AG04450 (cell line): Measurements from ENCODE around the gene MUCL3. TPM values are rescaled to one million over a fixed set of nuclear protein-coding genes. Genes with fewer than 3 reads are reported as not detected.
"Not testable (repeated sequence)": the region's sequence is repeated elsewhere in the genome, so short reads cannot be mapped to it uniquely, and the experiment has no call there.

Source experiments
- CTCF ChIA-PET: fragments of 300-600, 350-600 bp; formaldehyde crosslinking; extraction: SDS; loops from one replicate; lab custom pipeline; 2022; ENCODE audit warnings: antibody characterized with exemption, inconsistent platforms; lab: Charles Lee
- POLR2A ChIA-PET: fragments of 350-600 bp; formaldehyde crosslinking; extraction: SDS; loops from one replicate; lab custom pipeline; 2021; ENCODE audit warnings: antibody characterized with exemption, inconsistent platforms; lab: Yijun Ruan, JAX
- DNase-seq: peaks from one replicate; pipeline ENCODE4 v3.0.0-alpha.2; 2011; ENCODE audit warnings: low read depth, low spot score
- H3K27ac ChIP-seq: one replicate; pipeline ENCODE4 v1.5.1; 2012; ENCODE audit warnings: low read depth, low read length, control low read depth
- H3K27me3 ChIP-seq: one replicate; pipeline ENCODE4 v1.6.0; 2012; ENCODE audit warnings: low read length; ENCODE audit not compliant: control insufficient read depth, insufficient read depth
- H3K4me3 ChIP-seq: 2 replicates; pipeline ENCODE4 v1.5.1; 2011; ENCODE audit warnings: mild to moderate bottlenecking, low read depth, low read length, control low read depth
- H3K9me3 ChIP-seq: 2 replicates; pipeline ENCODE4 v1.5.1; 2012; ENCODE audit warnings: low read length; ENCODE audit not compliant: control insufficient read depth, insufficient read depth
- polyA plus RNA-seq: library from polyadenylated mRNA; depleted of rRNA; stranded (reverse); fragments of >200 nt; gene quantifications from 2 replicates; pipeline ENCODE4 v1.2.3, GENCODE V29; 2011
- TF ChIP-seq, protein P1 (sequence below): IDR thresholded peaks from 2 replicates; pipeline ENCODE4 v1.5.1; 2011; ENCODE audit warnings: low read depth, low read length, control low read depth, inconsistent platforms

Gene MUCL3
- polyA plus RNA-seq, 1 experiment = not detected

DNA sequence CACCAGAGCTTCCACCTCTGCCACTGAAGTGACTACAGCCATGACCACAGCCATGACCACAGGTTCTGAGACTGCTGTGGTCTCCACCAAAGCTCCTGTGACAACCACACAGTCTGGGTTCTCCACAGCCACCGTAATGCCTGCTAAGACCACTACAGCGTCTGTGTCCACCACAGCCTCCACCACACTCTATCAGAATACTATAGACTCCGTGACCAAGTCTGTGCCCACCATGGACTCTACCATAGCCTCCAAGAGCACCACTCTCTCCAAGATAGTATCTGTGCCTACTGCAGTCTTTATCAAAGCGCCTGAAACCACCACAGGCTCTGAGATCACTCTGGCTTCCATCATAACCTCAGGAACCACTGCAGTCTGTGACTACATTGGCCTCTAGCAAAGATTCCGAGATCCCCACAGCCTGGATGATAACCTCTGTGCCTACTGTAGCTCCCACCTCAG is 24.4 kb downstream of the MUCL3 start:
- no peak for DNase-seq
- CTCF ChIA-PET = no interaction called here
- peaks cover 30% of the 10 kb centered on the region for H3K27me3 ChIP-seq
- H3K4me3 ChIP-seq = no peak overlapping the region
- H3K9me3 ChIP-seq = no peaks in the 10 kb centered on the region
- POLR2A ChIA-PET = no interaction called here
- TF ChIP-seq, protein P1, sequence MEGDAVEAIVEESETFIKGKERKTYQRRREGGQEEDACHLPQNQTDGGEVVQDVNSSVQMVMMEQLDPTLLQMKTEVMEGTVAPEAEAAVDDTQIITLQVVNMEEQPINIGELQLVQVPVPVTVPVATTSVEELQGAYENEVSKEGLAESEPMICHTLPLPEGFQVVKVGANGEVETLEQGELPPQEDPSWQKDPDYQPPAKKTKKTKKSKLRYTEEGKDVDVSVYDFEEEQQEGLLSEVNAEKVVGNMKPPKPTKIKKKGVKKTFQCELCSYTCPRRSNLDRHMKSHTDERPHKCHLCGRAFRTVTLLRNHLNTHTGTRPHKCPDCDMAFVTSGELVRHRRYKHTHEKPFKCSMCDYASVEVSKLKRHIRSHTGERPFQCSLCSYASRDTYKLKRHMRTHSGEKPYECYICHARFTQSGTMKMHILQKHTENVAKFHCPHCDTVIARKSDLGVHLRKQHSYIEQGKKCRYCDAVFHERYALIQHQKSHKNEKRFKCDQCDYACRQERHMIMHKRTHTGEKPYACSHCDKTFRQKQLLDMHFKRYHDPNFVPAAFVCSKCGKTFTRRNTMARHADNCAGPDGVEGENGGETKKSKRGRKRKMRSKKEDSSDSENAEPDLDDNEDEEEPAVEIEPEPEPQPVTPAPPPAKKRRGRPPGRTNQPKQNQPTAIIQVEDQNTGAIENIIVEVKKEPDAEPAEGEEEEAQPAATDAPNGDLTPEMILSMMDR = no peak
- no peak overlapping the region for H3K27ac ChIP-seq

DNA sequence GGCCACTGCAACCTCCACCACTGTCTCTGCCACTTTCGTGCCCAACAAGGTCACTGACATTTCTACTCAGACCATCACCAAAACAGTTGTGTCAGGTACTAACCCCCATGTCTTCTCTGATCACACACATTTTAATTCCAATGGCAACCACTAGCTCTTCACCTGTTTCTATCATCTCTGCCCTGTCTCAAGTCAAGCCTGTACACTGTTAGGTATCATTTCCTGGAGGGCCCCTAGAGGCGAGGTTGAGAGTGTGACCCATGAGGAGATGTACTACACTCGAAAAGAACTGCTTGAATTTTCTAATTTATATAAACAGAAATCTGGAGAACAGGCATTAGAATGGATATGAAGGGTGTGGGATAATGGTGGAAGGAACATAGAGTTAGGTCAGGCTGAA is 25.4 kb downstream of the MUCL3 start:
- Histone ChIP-seq H3K27me3 (peaks cover 33% of the 10 kb centered on the region), H3K4me3 (no peak overlapping the region), H3K27ac (no peak overlapping the region), H3K9me3 (no peaks in the 10 kb centered on the region)
- CTCF ChIA-PET = no interaction called here
- POLR2A ChIA-PET = no interaction called here
- TF ChIP-seq, protein P1 = no peak
- no peak for DNase-seq

- DNase-seq, H3K4me3 ChIP-seq, H3K27ac ChIP-seq, POLR2A ChIA-PET, H3K9me3 ChIP-seq, CTCF ChIA-PET: not testable (repeated sequence)
- H3K27me3 ChIP-seq = peaks cover 39% of the 10 kb centered on the region
Observed at GRCh38 chr6:30969171-30969570, 28.4 kb downstream of the MUCL3 start.

- Histone ChIP-seq H3K9me3 (no peaks in the 10 kb centered on the region), H3K4me3 (no peak overlapping the region), H3K27ac (no peak overlapping the region), H3K27me3 (peaks cover 26% of the 10 kb centered on the region)
- DNase-seq = no peak
- ChIA-PET POLR2A (no interaction called here), CTCF (no interaction called here)
- TF ChIP-seq, protein P1 = no peak
Observed at GRCh38 chr6:30970946-30971345, 30.2 kb downstream of the MUCL3 start.

GRCh38 chr6:30972816-30973215 is 32.0 kb downstream of the MUCL3 start:
- POLR2A ChIA-PET = no interaction called here
- CTCF ChIA-PET = no interaction called here

More at GRCh38 chr6:30972816-30973215, 32.0 kb downstream of the MUCL3 start:
- DNase-seq = no peak
- TF ChIP-seq, protein P1 = no peak
- H3K27me3 ChIP-seq = peaks cover 19% of the 10 kb centered on the region
- no peaks in the 10 kb centered on the region for H3K9me3 ChIP-seq
- H3K4me3 ChIP-seq = no peak overlapping the region
- H3K27ac ChIP-seq = no peak overlapping the region
